Measurements from ENCODE around the gene KRT77.

KRT77 gene

DNA sequence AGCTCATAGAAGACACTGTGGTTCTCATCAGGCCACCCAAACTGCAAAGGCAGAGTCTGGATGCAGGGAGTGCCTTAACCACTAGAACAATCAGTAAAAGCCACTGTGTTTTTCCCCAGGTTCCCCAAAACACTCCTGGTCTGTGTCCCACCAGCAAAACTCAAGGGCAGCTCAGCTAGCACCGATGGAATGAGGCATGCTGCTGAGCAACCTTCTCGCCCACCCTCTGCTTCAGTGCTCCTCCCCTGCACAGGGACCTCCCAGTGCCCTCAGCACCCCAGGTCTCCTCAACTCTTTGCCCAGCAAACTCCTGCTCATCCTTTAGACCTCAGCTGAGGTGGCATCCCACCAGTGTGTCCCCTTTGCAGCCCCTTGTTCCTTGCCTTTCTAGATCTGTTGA lies 4.0 kb downstream of the KRT77 start:
- ChIA-PET POLR2A (no interaction called here), CTCF (interaction anchor here (0.6 to 1.2 kb wide), 3 partner anchors 8 to 616 kb away, joined by 3 read pairs; no protein-coding TSS in a partner anchor)
- TF ChIP-seq, protein P1, sequence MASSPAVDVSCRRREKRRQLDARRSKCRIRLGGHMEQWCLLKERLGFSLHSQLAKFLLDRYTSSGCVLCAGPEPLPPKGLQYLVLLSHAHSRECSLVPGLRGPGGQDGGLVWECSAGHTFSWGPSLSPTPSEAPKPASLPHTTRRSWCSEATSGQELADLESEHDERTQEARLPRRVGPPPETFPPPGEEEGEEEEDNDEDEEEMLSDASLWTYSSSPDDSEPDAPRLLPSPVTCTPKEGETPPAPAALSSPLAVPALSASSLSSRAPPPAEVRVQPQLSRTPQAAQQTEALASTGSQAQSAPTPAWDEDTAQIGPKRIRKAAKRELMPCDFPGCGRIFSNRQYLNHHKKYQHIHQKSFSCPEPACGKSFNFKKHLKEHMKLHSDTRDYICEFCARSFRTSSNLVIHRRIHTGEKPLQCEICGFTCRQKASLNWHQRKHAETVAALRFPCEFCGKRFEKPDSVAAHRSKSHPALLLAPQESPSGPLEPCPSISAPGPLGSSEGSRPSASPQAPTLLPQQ (tag by site-specific recombination; IDR thresholded peaks at IDR 0.05), result no peak
- TF ChIP-seq ZNF707 (tag by site-specific recombination; IDR thresholded peaks at IDR 0.05), result no peak
- TF ChIP-seq, protein P2, sequence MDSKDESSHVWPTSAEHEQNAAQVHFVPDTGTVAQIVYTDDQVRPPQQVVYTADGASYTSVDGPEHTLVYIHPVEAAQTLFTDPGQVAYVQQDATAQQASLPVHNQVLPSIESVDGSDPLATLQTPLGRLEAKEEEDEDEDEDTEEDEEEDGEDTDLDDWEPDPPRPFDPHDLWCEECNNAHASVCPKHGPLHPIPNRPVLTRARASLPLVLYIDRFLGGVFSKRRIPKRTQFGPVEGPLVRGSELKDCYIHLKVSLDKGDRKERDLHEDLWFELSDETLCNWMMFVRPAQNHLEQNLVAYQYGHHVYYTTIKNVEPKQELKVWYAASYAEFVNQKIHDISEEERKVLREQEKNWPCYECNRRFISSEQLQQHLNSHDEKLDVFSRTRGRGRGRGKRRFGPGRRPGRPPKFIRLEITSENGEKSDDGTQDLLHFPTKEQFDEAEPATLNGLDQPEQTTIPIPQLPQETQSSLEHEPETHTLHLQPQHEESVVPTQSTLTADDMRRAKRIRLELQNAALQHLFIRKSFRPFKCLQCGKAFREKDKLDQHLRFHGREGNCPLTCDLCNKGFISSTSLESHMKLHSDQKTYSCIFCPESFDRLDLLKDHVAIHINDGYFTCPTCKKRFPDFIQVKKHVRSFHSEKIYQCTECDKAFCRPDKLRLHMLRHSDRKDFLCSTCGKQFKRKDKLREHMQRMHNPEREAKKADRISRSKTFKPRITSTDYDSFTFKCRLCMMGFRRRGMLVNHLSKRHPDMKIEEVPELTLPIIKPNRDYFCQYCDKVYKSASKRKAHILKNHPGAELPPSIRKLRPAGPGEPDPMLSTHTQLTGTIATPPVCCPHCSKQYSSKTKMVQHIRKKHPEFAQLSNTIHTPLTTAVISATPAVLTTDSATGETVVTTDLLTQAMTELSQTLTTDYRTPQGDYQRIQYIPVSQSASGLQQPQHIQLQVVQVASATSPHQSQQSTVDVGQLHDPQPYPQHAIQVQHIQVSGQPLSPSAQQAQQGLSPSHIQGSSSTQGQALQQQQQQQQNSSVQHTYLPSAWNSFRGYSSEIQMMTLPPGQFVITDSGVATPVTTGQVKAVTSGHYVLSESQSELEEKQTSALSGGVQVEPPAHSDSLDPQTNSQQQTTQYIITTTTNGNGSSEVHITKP (tag by site-specific recombination; IDR thresholded peaks at IDR 0.05), result no peak
- Histone ChIP-seq H3K27ac (ENCODE audit: extremely low read depth, low read depth, low read length) (no peak overlapping the region), H3K9me3 (ENCODE audit: control insufficient read depth, insufficient read depth, low read depth, low read length) (no peaks in the 10 kb centered on the region), H3K4me3 (ENCODE audit: low read depth, low read length) (no peak overlapping the region), H3K4me1 (ENCODE audit: control insufficient read depth, insufficient read depth, low read length) (no peaks in the 10 kb centered on the region), H3K36me3 (ENCODE audit: control insufficient read depth in 2 of 2, insufficient read depth in 1 of 2, low read length in 2 of 2) (no peaks in the 10 kb centered on the region)

DNA sequence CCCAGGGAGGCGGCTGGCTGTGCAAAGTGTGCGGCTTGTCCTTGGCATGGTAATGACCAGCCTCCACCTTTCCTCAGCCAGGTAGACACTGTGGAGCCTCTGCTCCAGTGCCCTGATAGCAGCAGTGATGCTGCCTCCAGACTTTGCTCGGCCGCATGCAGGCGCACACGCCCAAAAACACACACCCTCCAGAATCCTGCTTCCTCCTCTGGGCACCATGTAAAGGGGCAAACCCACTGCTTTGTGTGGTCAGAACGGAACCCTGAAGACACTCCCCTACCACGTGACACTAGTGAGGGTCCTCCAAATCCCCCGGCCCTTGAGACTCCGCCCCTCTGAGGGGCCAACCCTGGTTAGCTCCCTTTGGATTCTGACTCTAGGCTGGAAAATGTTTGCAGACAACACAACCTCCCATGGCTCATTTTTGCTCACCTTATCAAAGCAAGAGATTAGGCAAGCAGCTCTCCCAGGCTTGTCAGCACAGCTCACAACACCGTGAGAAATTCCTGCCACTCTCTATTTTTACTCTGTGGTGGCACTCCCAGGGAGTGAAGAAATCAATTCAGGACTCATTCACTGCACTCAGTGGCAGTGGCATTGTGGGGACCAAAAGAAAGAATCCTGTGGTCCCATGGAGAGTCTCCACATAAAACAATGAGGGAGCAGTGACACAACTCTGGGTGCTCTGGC lies 4.5 kb downstream of the KRT77 start:
- POLR2A ChIA-PET, result no interaction called here
- Histone ChIP-seq H3K9me3 (ENCODE audit: control insufficient read depth, insufficient read depth, low read depth, low read length) (no peaks in the 10 kb centered on the region), H3K27ac (ENCODE audit: extremely low read depth, low read depth, low read length) (no peak overlapping the region), H3K4me3 (ENCODE audit: low read depth, low read length) (no peak overlapping the region), H3K36me3 (ENCODE audit: control insufficient read depth in 2 of 2, insufficient read depth in 1 of 2, low read length in 2 of 2) (no peaks in the 10 kb centered on the region), H3K4me1 (ENCODE audit: control insufficient read depth, insufficient read depth, low read length) (no peaks in the 10 kb centered on the region)
- TF ChIP-seq ZNF404 (tag by site-specific recombination; IDR thresholded peaks at IDR 0.05) (no peak), GLIS1 (tag by site-specific recombination; IDR thresholded peaks at IDR 0.05) (peak; percentile 74)
- CTCF ChIA-PET, result interaction anchor here (0.6 to 1.2 kb wide), 3 partner anchors 8 to 616 kb away, joined by 3 read pairs; no protein-coding TSS in a partner anchor

DNA sequence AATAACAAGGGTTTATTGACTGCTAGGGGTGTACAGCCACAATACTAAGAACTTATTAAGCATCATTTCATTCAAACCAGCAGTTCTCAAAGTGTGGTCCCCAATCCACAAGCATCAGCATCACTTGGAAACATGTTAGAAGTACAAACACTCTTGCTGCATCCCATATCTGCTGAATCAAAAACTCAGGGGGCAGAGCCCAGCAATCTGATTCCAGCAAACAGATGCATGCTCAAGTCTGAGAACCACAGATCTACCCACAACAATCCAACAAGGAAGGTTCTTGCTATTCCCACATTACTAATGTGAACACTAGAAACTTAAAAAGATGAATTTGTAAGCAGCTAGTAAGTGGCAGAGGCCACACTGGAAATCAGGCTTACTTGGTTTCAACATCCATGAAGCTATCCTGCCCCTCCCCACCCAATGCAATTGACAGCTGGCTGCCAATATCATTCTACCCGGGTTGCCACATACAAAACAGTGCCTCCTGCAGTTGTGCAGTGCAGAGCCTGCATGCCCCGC lies 6.2 kb downstream of the KRT77 start:
- Histone ChIP-seq H3K9me3 (ENCODE audit: control insufficient read depth, insufficient read depth, low read depth, low read length) (no peaks in the 10 kb centered on the region), H3K4me3 (ENCODE audit: low read depth, low read length) (no peak overlapping the region), H3K36me3 (ENCODE audit: control insufficient read depth in 2 of 2, insufficient read depth in 1 of 2, low read length in 2 of 2) (no peaks in the 10 kb centered on the region), H3K27ac (ENCODE audit: extremely low read depth, low read depth, low read length) (no peak overlapping the region), H3K4me1 (ENCODE audit: control insufficient read depth, insufficient read depth, low read length) (no peaks in the 10 kb centered on the region)
- TF ChIP-seq, protein P3, sequence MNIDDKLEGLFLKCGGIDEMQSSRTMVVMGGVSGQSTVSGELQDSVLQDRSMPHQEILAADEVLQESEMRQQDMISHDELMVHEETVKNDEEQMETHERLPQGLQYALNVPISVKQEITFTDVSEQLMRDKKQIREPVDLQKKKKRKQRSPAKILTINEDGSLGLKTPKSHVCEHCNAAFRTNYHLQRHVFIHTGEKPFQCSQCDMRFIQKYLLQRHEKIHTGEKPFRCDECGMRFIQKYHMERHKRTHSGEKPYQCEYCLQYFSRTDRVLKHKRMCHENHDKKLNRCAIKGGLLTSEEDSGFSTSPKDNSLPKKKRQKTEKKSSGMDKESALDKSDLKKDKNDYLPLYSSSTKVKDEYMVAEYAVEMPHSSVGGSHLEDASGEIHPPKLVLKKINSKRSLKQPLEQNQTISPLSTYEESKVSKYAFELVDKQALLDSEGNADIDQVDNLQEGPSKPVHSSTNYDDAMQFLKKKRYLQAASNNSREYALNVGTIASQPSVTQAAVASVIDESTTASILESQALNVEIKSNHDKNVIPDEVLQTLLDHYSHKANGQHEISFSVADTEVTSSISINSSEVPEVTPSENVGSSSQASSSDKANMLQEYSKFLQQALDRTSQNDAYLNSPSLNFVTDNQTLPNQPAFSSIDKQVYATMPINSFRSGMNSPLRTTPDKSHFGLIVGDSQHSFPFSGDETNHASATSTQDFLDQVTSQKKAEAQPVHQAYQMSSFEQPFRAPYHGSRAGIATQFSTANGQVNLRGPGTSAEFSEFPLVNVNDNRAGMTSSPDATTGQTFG (tag by site-specific recombination; IDR thresholded peaks at IDR 0.05; ENCODE audit: borderline replicate concordance), result no peak
- no peak for TF ChIP-seq ZBTB48 (tag by site-specific recombination; IDR thresholded peaks at IDR 0.05)
- TF ChIP-seq, protein P4, sequence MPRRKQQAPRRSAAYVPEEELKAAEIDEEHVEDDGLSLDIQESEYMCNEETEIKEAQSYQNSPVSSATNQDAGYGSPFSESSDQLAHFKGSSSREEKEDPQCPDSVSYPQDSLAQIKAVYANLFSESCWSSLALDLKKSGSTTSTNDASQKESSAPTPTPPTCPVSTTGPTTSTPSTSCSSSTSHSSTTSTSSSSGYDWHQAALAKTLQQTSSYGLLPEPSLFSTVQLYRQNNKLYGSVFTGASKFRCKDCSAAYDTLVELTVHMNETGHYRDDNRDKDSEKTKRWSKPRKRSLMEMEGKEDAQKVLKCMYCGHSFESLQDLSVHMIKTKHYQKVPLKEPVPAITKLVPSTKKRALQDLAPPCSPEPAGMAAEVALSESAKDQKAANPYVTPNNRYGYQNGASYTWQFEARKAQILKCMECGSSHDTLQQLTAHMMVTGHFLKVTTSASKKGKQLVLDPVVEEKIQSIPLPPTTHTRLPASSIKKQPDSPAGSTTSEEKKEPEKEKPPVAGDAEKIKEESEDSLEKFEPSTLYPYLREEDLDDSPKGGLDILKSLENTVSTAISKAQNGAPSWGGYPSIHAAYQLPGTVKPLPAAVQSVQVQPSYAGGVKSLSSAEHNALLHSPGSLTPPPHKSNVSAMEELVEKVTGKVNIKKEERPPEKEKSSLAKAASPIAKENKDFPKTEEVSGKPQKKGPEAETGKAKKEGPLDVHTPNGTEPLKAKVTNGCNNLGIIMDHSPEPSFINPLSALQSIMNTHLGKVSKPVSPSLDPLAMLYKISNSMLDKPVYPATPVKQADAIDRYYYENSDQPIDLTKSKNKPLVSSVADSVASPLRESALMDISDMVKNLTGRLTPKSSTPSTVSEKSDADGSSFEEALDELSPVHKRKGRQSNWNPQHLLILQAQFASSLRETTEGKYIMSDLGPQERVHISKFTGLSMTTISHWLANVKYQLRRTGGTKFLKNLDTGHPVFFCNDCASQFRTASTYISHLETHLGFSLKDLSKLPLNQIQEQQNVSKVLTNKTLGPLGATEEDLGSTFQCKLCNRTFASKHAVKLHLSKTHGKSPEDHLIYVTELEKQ (tag by site-specific recombination; IDR thresholded peaks at IDR 0.05; ENCODE audit: borderline replicate concordance), result no peak
- no peak for TF ChIP-seq ZBTB17 (tag by site-specific recombination; IDR thresholded peaks at IDR 0.05)
- TF ChIP-seq, protein P5, sequence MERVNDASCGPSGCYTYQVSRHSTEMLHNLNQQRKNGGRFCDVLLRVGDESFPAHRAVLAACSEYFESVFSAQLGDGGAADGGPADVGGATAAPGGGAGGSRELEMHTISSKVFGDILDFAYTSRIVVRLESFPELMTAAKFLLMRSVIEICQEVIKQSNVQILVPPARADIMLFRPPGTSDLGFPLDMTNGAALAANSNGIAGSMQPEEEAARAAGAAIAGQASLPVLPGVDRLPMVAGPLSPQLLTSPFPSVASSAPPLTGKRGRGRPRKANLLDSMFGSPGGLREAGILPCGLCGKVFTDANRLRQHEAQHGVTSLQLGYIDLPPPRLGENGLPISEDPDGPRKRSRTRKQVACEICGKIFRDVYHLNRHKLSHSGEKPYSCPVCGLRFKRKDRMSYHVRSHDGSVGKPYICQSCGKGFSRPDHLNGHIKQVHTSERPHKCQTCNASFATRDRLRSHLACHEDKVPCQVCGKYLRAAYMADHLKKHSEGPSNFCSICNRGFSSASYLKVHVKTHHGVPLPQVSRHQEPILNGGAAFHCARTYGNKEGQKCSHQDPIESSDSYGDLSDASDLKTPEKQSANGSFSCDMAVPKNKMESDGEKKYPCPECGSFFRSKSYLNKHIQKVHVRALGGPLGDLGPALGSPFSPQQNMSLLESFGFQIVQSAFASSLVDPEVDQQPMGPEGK (tag by site-specific recombination; IDR thresholded peaks at IDR 0.05), result no peak
- TF ChIP-seq ZNF221 (tag by site-specific recombination; IDR thresholded peaks at IDR 0.05; ENCODE audit: borderline replicate concordance), result no peak
- TF ChIP-seq ZFP69B (tag by site-specific recombination; IDR thresholded peaks at IDR 0.05), result no peak
- no peak for TF ChIP-seq ZNF404 (tag by site-specific recombination; IDR thresholded peaks at IDR 0.05)
- ChIA-PET POLR2A (no interaction called here), CTCF (interaction anchor here (1.1 kb wide), 1 partner anchor 283 kb away, joined by 3 read pairs; no protein-coding TSS in a partner anchor)

All from HEK293 (cell line).